ENCODE measurements around the gene HYI. TPM values are rescaled to one million over a fixed set of nuclear protein-coding genes. Genes with fewer than 3 reads are reported as not detected.

The HYI gene
- total RNA-seq, 1 experiment from 2014 or later = 89.8 TPM

DNA sequence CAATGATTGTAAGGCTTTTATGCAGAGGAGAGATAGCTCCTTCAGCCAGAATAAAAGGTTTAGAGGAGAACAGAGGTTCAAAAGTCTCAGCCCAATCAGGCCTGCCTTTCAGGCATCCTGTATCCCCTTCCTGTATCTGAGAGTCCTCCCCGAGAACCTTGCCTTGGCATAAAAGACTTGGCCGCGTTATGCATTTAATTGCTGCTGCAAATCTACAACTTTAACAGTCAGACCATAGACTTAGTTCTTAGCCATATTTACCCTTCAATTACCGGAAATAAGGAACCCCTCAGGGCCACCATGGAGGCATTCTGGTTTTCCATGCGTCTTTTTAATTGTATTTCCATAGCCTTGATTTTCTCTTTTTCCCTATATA, 18.3 kb upstream of the HYI start:
- Histone ChIP-seq H3K9ac (ENCODE audit: low read length) (peak overlapping the region; percentile 13), H3F3A (ENCODE audit: low read length, unreplicated experiment) (peaks cover 8% of the 10 kb centered on the region), H3K4me2 (ENCODE audit: low read length) (peak overlapping the region; percentile 66), H3K27ac (ENCODE audit: low read length) (peak overlapping the region; percentile 83), H3K27me3 (ENCODE audit: low read length) (no peaks in the 10 kb centered on the region), H3K4me3 (ENCODE audit: low read length) (no peak overlapping the region), H3K9me2 (replicated peaks; ENCODE audit: low read length) (no peaks in the 10 kb centered on the region), H3K79me2 (ENCODE audit: low read length) (no peaks in the 10 kb centered on the region), H2AFZ (ENCODE audit: low read length) (no peak overlapping the region), H3K4me1 (ENCODE audit: insufficient read depth, low read length) (peaks cover 53% of the 10 kb centered on the region), H3K36me3 (ENCODE audit: low read depth, low read length) (no peaks in the 10 kb centered on the region), H3K9me3 (ENCODE audit: low read length) (no peaks in the 10 kb centered on the region), H4K20me1 (ENCODE audit: low read length) (no peaks in the 10 kb centered on the region)
- ATAC-seq (no peak), DNase-seq (no peak)
- POLR2A ChIA-PET (ENCODE audit: unreplicated experiment) = no interaction called here
- intact Hi-C loops (cut with micrococcal nuclease) = no loop called here
- CTCF ChIA-PET = no interaction called here
- no TSS peak for BruUV-seq (replicated peaks)
- TF ChIP-seq, protein P1, sequence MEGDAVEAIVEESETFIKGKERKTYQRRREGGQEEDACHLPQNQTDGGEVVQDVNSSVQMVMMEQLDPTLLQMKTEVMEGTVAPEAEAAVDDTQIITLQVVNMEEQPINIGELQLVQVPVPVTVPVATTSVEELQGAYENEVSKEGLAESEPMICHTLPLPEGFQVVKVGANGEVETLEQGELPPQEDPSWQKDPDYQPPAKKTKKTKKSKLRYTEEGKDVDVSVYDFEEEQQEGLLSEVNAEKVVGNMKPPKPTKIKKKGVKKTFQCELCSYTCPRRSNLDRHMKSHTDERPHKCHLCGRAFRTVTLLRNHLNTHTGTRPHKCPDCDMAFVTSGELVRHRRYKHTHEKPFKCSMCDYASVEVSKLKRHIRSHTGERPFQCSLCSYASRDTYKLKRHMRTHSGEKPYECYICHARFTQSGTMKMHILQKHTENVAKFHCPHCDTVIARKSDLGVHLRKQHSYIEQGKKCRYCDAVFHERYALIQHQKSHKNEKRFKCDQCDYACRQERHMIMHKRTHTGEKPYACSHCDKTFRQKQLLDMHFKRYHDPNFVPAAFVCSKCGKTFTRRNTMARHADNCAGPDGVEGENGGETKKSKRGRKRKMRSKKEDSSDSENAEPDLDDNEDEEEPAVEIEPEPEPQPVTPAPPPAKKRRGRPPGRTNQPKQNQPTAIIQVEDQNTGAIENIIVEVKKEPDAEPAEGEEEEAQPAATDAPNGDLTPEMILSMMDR (conservative IDR thresholded peaks at IDR 0.05; ENCODE audit: low read depth, low read length) = no peak
- TF ChIP-seq EZH2 (IDR thresholded peaks at IDR 0.05; ENCODE audit: low read length, unreplicated experiment) = no peak
- no peak for TF ChIP-seq EZH2phosphoT487 (IDR thresholded peaks at IDR 0.05; ENCODE audit: borderline replicate concordance, low read length)

DNA sequence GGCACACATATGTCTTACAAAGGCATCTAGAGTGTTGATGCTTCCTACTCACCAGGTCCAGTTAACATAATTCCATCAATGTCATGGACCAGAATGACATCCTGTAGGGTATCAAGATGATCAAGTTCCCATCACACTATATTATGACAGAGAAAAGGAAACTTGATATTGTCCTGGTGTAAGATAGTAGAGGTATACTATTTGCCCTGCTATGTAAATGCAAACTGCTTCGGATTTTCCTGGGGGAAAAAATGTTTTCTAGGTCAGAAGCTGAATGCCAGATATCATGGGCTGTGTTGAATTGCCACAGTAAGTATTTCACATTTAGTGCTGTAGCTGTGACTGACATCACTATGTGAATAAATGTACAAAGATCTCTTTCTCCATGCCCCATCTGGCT, 16.2 kb upstream of the HYI start:
- H3K4me1 ChIP-seq (ENCODE audit: insufficient read depth, low read length) = peaks cover 33% of the 10 kb centered on the region
- H3K4me2 ChIP-seq (ENCODE audit: low read length) = no peak overlapping the region
- no peak overlapping the region for H2AFZ ChIP-seq (ENCODE audit: low read length)
- no peak overlapping the region for H3K27ac ChIP-seq (ENCODE audit: low read length)
- no peak overlapping the region for H3K4me3 ChIP-seq (ENCODE audit: low read length)
- DNase-seq (no peak), ATAC-seq (no peak)
- CTCF ChIA-PET = no interaction called here
- POLR2A ChIA-PET (ENCODE audit: unreplicated experiment) = no interaction called here
- H3K9me2 ChIP-seq (replicated peaks; ENCODE audit: low read length) = no peaks in the 10 kb centered on the region
- no TSS peak for BruUV-seq (replicated peaks)
- no peak overlapping the region for H3K9ac ChIP-seq (ENCODE audit: low read length)
- H3F3A ChIP-seq (ENCODE audit: low read length, unreplicated experiment) = peaks cover 8% of the 10 kb centered on the region
- no peaks in the 10 kb centered on the region for H3K27me3 ChIP-seq (ENCODE audit: low read length)
- no peaks in the 10 kb centered on the region for H3K9me3 ChIP-seq (ENCODE audit: low read length)
- H3K36me3 ChIP-seq (ENCODE audit: low read depth, low read length) = no peaks in the 10 kb centered on the region
- TF ChIP-seq EZH2 (IDR thresholded peaks at IDR 0.05; ENCODE audit: low read length, unreplicated experiment) = no peak
- TF ChIP-seq EZH2phosphoT487 (IDR thresholded peaks at IDR 0.05; ENCODE audit: borderline replicate concordance, low read length) = no peak
- TF ChIP-seq, protein P1 (conservative IDR thresholded peaks at IDR 0.05; ENCODE audit: low read depth, low read length) = no peak
- intact Hi-C loops (cut with micrococcal nuclease) = no loop called here
- no peaks in the 10 kb centered on the region for H3K79me2 ChIP-seq (ENCODE audit: low read length)
- H4K20me1 ChIP-seq (ENCODE audit: low read length) = no peaks in the 10 kb centered on the region

DNA sequence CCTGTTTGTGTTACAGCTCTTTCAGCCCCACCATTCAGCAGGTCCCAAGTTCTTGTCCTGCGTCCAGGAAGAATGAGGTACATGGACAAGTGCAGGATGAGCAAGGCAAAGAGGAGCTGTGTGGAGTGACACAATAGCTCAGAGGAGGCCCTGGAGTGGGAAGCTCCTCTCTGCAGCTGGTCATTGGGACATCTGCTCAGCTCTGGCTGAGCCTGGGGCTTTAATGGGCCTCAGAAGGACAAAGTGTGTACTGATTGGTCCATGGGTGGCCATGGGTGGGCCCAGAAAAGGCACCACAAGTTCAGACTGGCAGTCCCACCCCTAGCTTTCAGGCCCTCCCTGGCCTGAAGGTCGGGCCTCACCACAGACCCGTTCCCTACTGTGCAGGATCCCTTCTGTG, 14.7 kb upstream of the HYI start:
- ChIA-PET POLR2A (ENCODE audit: unreplicated experiment) (no interaction called here), CTCF (no interaction called here)
- ATAC-seq = no peak

More for the DNA sequence above, 14.7 kb upstream of the HYI start:
- H3K9me3 ChIP-seq (ENCODE audit: low read length) = no peaks in the 10 kb centered on the region
- peaks cover 20% of the 10 kb centered on the region for H3K4me1 ChIP-seq (ENCODE audit: insufficient read depth, low read length)
- H4K20me1 ChIP-seq (ENCODE audit: low read length) = no peaks in the 10 kb centered on the region
- BruUV-seq (replicated peaks) = no TSS peak
- no peak overlapping the region for H3K27ac ChIP-seq (ENCODE audit: low read length)
- H3K4me3 ChIP-seq (ENCODE audit: low read length) = no peak overlapping the region
- TF ChIP-seq EZH2 (IDR thresholded peaks at IDR 0.05; ENCODE audit: low read length, unreplicated experiment) (no peak), EZH2phosphoT487 (IDR thresholded peaks at IDR 0.05; ENCODE audit: borderline replicate concordance, low read length) (no peak)
- H3K79me2 ChIP-seq (ENCODE audit: low read length) = no peaks in the 10 kb centered on the region
- H3K9me2 ChIP-seq (replicated peaks; ENCODE audit: low read length) = no peaks in the 10 kb centered on the region
- H3K9ac ChIP-seq (ENCODE audit: low read length) = no peak overlapping the region
- H3K36me3 ChIP-seq (ENCODE audit: low read depth, low read length) = no peaks in the 10 kb centered on the region
- no peak overlapping the region for H2AFZ ChIP-seq (ENCODE audit: low read length)
- intact Hi-C loops (cut with micrococcal nuclease) = no loop called here
- H3F3A ChIP-seq (ENCODE audit: low read length, unreplicated experiment) = peaks cover 3% of the 10 kb centered on the region
- DNase-seq = no peak
- H3K27me3 ChIP-seq (ENCODE audit: low read length) = no peaks in the 10 kb centered on the region
- no peak overlapping the region for H3K4me2 ChIP-seq (ENCODE audit: low read length)
